CD14-positive monocyte (primary cell): ENCODE results near the gene TRAF3IP3. TPM values are rescaled to one million over a fixed set of nuclear protein-coding genes. Genes with fewer than 3 reads are reported as not detected.

Experiments used
- DNase-seq, 3 donors: peaks; one replicate each; pipeline ENCODE4 v3.0.0-alpha.2; 2011 to 2022
- H2AFZ ChIP-seq: 2 replicates; pipeline ENCODE4 v1.6.0; 2012; ENCODE audit warnings: mild to moderate bottlenecking, low read depth, low read length, inconsistent platforms; ENCODE audit not compliant: insufficient read depth, poor library complexity, severe bottlenecking
- H3K27ac ChIP-seq, 2 donors: 1 replicate in 1 of 2; 2 replicates in 1 of 2; pipeline ENCODE4 v1.5.1; 2012 to 2013; ENCODE audit warnings: low read length in 2 of 2, control low read depth in 1 of 2, inconsistent platforms in 1 of 2, low read depth in 1 of 2, mild to moderate bottlenecking in 1 of 2
- H3K27me3 ChIP-seq, 2 donors: one replicate each; pipeline versions ENCODE4 v1.6.0 to v1.6.1; 2011 to 2013; ENCODE audit warnings: low read length in 2 of 2; ENCODE audit not compliant: control insufficient read depth in 2 of 2, insufficient read depth in 2 of 2
- H3K36me3 ChIP-seq, 2 donors: replicated peaks in 1 of 2; 1 replicate in 1 of 2; 2 replicates in 1 of 2; pipeline versions ENCODE4 v1.5.1 to v1.6.1; 2012 to 2013; ENCODE audit warnings: low read length in 2 of 2, control low read depth in 1 of 2, inconsistent platforms in 1 of 2, mild to moderate bottlenecking in 1 of 2; ENCODE audit not compliant: insufficient read depth in 2 of 2, control insufficient read depth in 1 of 2
- H3K4me1 ChIP-seq, 2 donors: 1 replicate in 1 of 2; 2 replicates in 1 of 2; pipeline versions ENCODE4 v1.5.1 to v1.6.1; 2012 to 2013; ENCODE audit warnings: low read length in 2 of 2, control low read depth in 1 of 2, inconsistent platforms in 1 of 2, mild to moderate bottlenecking in 1 of 2, moderate library complexity in 1 of 2; ENCODE audit not compliant: insufficient read depth in 2 of 2, control insufficient read depth in 1 of 2
- H3K4me2 ChIP-seq: replicated peaks from 2 replicates; pipeline ENCODE3; 2012; ENCODE audit warnings: low read length, moderate library complexity, mild to moderate bottlenecking; ENCODE audit not compliant: poor library complexity, severe bottlenecking; ENCODE audit errors: extremely low read depth
- H3K4me3 ChIP-seq, 3 experiments: fragments of 200-600 bp in 1 of 3; sonication (generic) in 1 of 3; replicated peaks in 1 of 3; 1 replicate in 2 of 3; 2 replicates in 1 of 3; pipeline ENCODE4 v1.5.1; 2011 to 2013; ENCODE audit warnings: low read length in 3 of 3, mild to moderate bottlenecking in 3 of 3, control low read depth in 2 of 3, low read depth in 2 of 3, inconsistent platforms in 1 of 3, moderate library complexity in 1 of 3
- H3K79me2 ChIP-seq: 2 replicates; pipeline ENCODE4 v1.6.0; 2012; ENCODE audit warnings: mild to moderate bottlenecking, control low read depth, inconsistent platforms, low read length, moderate library complexity; ENCODE audit not compliant: insufficient read depth
- H3K9ac ChIP-seq: 2 replicates; pipeline ENCODE4 v1.6.0; 2017; ENCODE audit warnings: low read length, mild to moderate bottlenecking; ENCODE audit not compliant: insufficient read depth, poor library complexity, severe bottlenecking
- H3K9me3 ChIP-seq, 2 donors: replicated peaks in 1 of 2; 1 replicate in 1 of 2; 2 replicates in 1 of 2; pipeline versions ENCODE4 v1.5.1 to v1.6.1; 2012 to 2013; ENCODE audit warnings: low read length in 2 of 2, control low read depth in 1 of 2; ENCODE audit not compliant: control insufficient read depth in 1 of 2, insufficient read depth in 1 of 2
- H4K20me1 ChIP-seq: 2 replicates; pipeline ENCODE4 v1.6.0; 2012; ENCODE audit warnings: mild to moderate bottlenecking, low read length, control low read depth, moderate library complexity; ENCODE audit not compliant: insufficient read depth
- H3K27ac Mint-ChIP-seq, 7 donors: one replicate each; pipeline ENCODE4 v1.8.0; 2020; ENCODE audit warnings: mild to moderate bottlenecking in 7 of 7, mixed read lengths in 7 of 7, moderate library complexity in 6 of 7, inconsistent platforms in 2 of 7
- H3K27me3 Mint-ChIP-seq, 3 donors: one replicate each; pipeline ENCODE4 v1.8.0; 2021 to 2022; ENCODE audit warnings: low read depth in 3 of 3, mild to moderate bottlenecking in 3 of 3, mixed read lengths in 3 of 3, moderate library complexity in 3 of 3, inconsistent platforms in 1 of 3
- H3K36me3 Mint-ChIP-seq, 2 donors: one replicate each; pipeline ENCODE4 v1.8.0; 2020; ENCODE audit warnings: mixed read lengths in 2 of 2, inconsistent platforms in 1 of 2, mild to moderate bottlenecking in 1 of 2
- H3K4me1 Mint-ChIP-seq: one replicate; pipeline ENCODE4 v1.8.0; 2020; ENCODE audit warnings: mild to moderate bottlenecking, mixed read lengths
- H3K4me3 Mint-ChIP-seq, 2 donors: one replicate each; pipeline ENCODE4 v1.8.0; 2020; ENCODE audit warnings: mild to moderate bottlenecking in 2 of 2, mixed read lengths in 2 of 2, moderate library complexity in 1 of 2
- H3K9me3 Mint-ChIP-seq, 7 donors: one replicate each; pipeline ENCODE4 v1.8.0; 2020 to 2022; ENCODE audit warnings: mixed read lengths in 7 of 7, mild to moderate bottlenecking in 6 of 7, moderate library complexity in 6 of 7, inconsistent platforms in 2 of 7
- WGBS: methylation state at CpG from one replicate; pipeline ENCODE4 v1.1.5; 2013; ENCODE audit warnings: missing lambda C conversion rate; ENCODE audit not compliant: insufficient coverage; 5-methylcytosine and 5-hydroxymethylcytosine counted together
- intact Hi-C, 2 donors: fragments of 100-400 bp; cut with micrococcal nuclease; formaldehyde crosslinking; loops; one replicate each; pipeline versions ENCODE4 v1.15.0 to v1.15.1; 2023
- polyA plus RNA-seq, 3 donors: library from polyadenylated mRNA; depleted of rRNA in 1 of 3; unstranded in 2 of 3; stranded (reverse) in 1 of 3; fragments of 300-500 nt in 2 of 3; fragments of >200 nt in 1 of 3; fragmentation: Illumina TruSeq in 2 of 3; gene quantifications; 1 replicate in 2 of 3; 2 replicates in 1 of 3; pipeline ENCODE4 v1.2.3, GENCODE V29; 2012 to 2021
- TF ChIP-seq, protein P1 (sequence below): fragments of 200-600 bp; IDR thresholded peaks from one replicate; pipeline ENCODE4 v1.8.0; 2022; ENCODE audit warnings: antibody characterized with exemption, mild to moderate bottlenecking

Gene TRAF3IP3
- polyA plus RNA-seq, 3 donors, result 89.3 to 266 (median 111) TPM

DNA sequence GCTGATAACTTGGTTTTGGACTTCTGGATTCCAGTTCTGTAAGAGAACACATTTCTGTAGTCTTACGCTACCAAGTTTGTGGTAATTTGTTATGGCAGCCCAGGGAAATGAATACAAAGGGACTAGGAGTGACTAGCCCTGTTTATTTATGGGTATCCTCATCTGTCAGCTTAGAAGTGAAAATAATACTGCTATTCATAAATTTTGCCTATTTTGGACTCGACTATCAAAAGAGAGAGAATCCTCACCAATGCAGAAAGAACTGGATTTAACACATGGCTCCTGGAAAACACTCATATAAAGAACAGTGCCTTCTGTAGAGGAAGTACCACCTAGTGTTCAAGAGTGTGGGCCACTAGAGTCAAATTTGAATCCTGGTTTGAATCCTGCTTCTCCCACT, 28.6 kb upstream of the TRAF3IP3 start:
- no peak for DNase-seq
- Histone ChIP-seq H2AFZ (no peak overlapping the region), H3K9me3 (no peaks in the 10 kb centered on the region), H3K27me3 (no peaks in the 10 kb centered on the region), H3K79me2 (no peaks in the 10 kb centered on the region), H3K4me2 (no peak overlapping the region), H3K36me3 (no peaks in the 10 kb centered on the region), H3K9ac (no peak overlapping the region), H3K4me1 (peaks cover 0 to 8% of the 10 kb centered on the region in 2 donors), H3K27ac (no peak overlapping the region), H3K4me3 (no peak overlapping the region), H4K20me1 (no peaks in the 10 kb centered on the region)
- intact Hi-C loops, result no loop called here
- Mint-ChIP-seq H3K27me3 (peaks cover 0 to 2% (median 0%) of the 10 kb centered on the region in 3 donors), H3K9me3 (no peaks in the 10 kb centered on the region), H3K4me1 (peaks cover 9% of the 10 kb centered on the region), H3K36me3 (peaks cover 0 to 2% of the 10 kb centered on the region in 2 donors), H3K27ac (no peak overlapping the region), H3K4me3 (no peak overlapping the region)
- TF ChIP-seq, protein P1, sequence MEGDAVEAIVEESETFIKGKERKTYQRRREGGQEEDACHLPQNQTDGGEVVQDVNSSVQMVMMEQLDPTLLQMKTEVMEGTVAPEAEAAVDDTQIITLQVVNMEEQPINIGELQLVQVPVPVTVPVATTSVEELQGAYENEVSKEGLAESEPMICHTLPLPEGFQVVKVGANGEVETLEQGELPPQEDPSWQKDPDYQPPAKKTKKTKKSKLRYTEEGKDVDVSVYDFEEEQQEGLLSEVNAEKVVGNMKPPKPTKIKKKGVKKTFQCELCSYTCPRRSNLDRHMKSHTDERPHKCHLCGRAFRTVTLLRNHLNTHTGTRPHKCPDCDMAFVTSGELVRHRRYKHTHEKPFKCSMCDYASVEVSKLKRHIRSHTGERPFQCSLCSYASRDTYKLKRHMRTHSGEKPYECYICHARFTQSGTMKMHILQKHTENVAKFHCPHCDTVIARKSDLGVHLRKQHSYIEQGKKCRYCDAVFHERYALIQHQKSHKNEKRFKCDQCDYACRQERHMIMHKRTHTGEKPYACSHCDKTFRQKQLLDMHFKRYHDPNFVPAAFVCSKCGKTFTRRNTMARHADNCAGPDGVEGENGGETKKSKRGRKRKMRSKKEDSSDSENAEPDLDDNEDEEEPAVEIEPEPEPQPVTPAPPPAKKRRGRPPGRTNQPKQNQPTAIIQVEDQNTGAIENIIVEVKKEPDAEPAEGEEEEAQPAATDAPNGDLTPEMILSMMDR, result no peak
- WGBS, result 100% methylated on average over 1 of the region's 2 CpGs

DNA sequence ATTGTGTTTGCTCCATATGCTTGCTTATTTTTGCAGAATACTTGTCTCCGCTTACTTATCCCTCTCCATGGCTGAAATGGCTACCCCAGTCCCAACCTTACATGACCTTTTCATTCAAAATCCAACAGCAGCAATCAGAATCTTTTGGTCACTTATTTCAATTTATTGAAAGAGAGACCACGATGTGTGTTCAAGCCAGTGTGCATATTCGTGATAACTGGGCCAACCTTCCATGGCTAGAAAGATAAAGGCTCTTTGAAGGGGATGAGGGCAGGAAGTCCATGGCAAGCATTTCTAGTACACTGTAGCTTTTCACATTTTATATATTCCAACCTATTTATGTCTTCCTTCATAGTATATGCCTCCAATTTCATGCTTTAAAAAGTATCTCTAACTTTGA, 28.1 kb upstream of the TRAF3IP3 start:
- Histone ChIP-seq H4K20me1 (no peaks in the 10 kb centered on the region), H3K4me1 (peaks cover 1 to 10% of the 10 kb centered on the region in 2 donors), H3K4me3 (no peak overlapping the region), H3K9me3 (no peaks in the 10 kb centered on the region), H3K27me3 (no peaks in the 10 kb centered on the region), H3K27ac (no peak overlapping the region), H3K79me2 (no peaks in the 10 kb centered on the region), H3K36me3 (no peaks in the 10 kb centered on the region), H3K4me2 (no peak overlapping the region), H2AFZ (no peak overlapping the region), H3K9ac (no peak overlapping the region)
- Mint-ChIP-seq H3K4me1 (peaks cover 11% of the 10 kb centered on the region), H3K4me3 (no peak overlapping the region), H3K27ac (no peak overlapping the region), H3K27me3 (peaks cover 0 to 2% (median 0%) of the 10 kb centered on the region in 3 donors), H3K9me3 (no peaks in the 10 kb centered on the region), H3K36me3 (peaks cover 0 to 2% of the 10 kb centered on the region in 2 donors)
- intact Hi-C loops, result no loop called here
- no peak for DNase-seq
- no CpG with 5 or more reads among the region's 3 CpGs for WGBS
- TF ChIP-seq, protein P1, result no peak
